Coronary artery (tissue), 2 donors: ENCODE measurements around the gene ARG1.

ENCODE experiments used
- DNase-seq: peaks from one replicate; pipeline ENCODE4 v3.0.0-alpha.2; 2017; ENCODE audit warnings: low spot score
- H3K27ac ChIP-seq, 2 donors: fragments of 200-600 bp; sonication (generic); one replicate each; pipeline ENCODE4 v1.5.1; 2016 to 2019
- H3K4me3 ChIP-seq: fragments of 200-600 bp; sonication (generic); 2 replicates; pipeline ENCODE4 v1.5.1; 2016; ENCODE audit warnings: mild to moderate bottlenecking, moderate library complexity
- CTCF ChIP-seq: fragments of 200-600 bp; sonication (generic); IDR thresholded peaks from one replicate; pipeline ENCODE4 v1.5.1; 2019; ENCODE audit warnings: antibody characterized with exemption

The ARG1 gene

GRCh38 chr6:131586543-131586942, 13.5 kb downstream of the ARG1 start:
- Histone ChIP-seq H3K27ac (no peak overlapping the region), H3K4me3 (no peak overlapping the region)
- TF ChIP-seq CTCF = no peak
- no peak for DNase-seq

GRCh38 chr6:131587909-131588308, 14.9 kb downstream of the ARG1 start:
- no peak for DNase-seq
- H3K27ac ChIP-seq = no peak overlapping the region
- H3K4me3 ChIP-seq = no peak overlapping the region
- no peak for TF ChIP-seq CTCF

GRCh38 chr6:131588643-131589042, 15.6 kb downstream of the ARG1 start:
- Histone ChIP-seq H3K4me3 (no peak overlapping the region), H3K27ac (no peak overlapping the region)
- no peak for TF ChIP-seq CTCF
- DNase-seq = no peak

GRCh38 chr6:131592935-131593334, 19.9 kb downstream of the ARG1 start:
- DNase-seq = no peak

GRCh38 chr6:131594074-131594473, 21.0 kb downstream of the ARG1 start:
- Histone ChIP-seq H3K4me3 (no peak overlapping the region), H3K27ac (no peak overlapping the region)
- TF ChIP-seq CTCF = no peak
- no peak for DNase-seq

More at GRCh38 chr6:131592935-131593334, 19.9 kb downstream of the ARG1 start:
- Histone ChIP-seq H3K4me3 (no peak overlapping the region), H3K27ac (no peak overlapping the region)
- no peak for TF ChIP-seq CTCF

GRCh38 chr6:131597446-131597845, 24.4 kb downstream of the ARG1 start:
- no peak for DNase-seq
- TF ChIP-seq CTCF = no peak
- Histone ChIP-seq H3K4me3 (no peak overlapping the region), H3K27ac (no peak overlapping the region)

- H3K4me3 ChIP-seq = no peak overlapping the region
- H3K27ac ChIP-seq = no peak overlapping the region
- DNase-seq = no peak
- no peak for TF ChIP-seq CTCF
These were observed 27.7 kb downstream of the ARG1 start for GRCh38 chr6:131600716-131601115.
